Endothelial cell of umbilical vein (primary cell): Measurements from ENCODE around the gene LRRC27. TPM values are rescaled to one million over a fixed set of nuclear protein-coding genes. Genes with fewer than 3 reads are reported as not detected.
"Not testable (repeated sequence)": the region's sequence is repeated elsewhere in the genome, so short reads cannot be mapped to it uniquely, and the experiment has no call there.

ENCODE experiments used
- BruUV-seq: library from RNA; stranded (reverse); fragments of 400-500 nt; replicated peaks from 2 replicates; lab custom pipeline; 2021; lab: Mats Ljungman, UMichigan
- CTCF ChIA-PET: fragments of 300-600, 350-600 bp; sonication (Branson Sonifier 250); formaldehyde crosslinking; loops from one replicate; lab custom pipeline; 2021; ENCODE audit warnings: antibody characterized with exemption, inconsistent platforms; lab: Charles Lee
- POLR2A ChIA-PET: fragments of 300-600, 350-600 bp; sonication (Branson Sonifier 250); formaldehyde crosslinking; loops from one replicate; lab custom pipeline; 2021; ENCODE audit warnings: antibody characterized with exemption, inconsistent platforms; lab: Charles Lee
- DNase-seq: peaks from one replicate; pipeline ENCODE4 v3.0.0-alpha.2; 2011; ENCODE audit warnings: low read depth, low spot score
- FAIRE-seq: peaks from 2 replicates; lab custom pipeline; 2011; peaks lifted over from hg19 to GRCh38; lab: Jason Lieb, UNC
- H2AFZ ChIP-seq: 2 replicates; pipeline ENCODE4 v1.6.0; 2012; ENCODE audit warnings: low read depth, low read length, control low read depth, inconsistent platforms
- H3K27ac ChIP-seq: 2 replicates; pipeline ENCODE4 v1.5.1; 2011; ENCODE audit warnings: low read depth, mild to moderate bottlenecking, control low read depth, low read length, moderate library complexity; ENCODE audit not compliant: insufficient read depth
- H3K27me3 ChIP-seq, 2 experiments: 2 replicates each; pipeline versions ENCODE4 v1.6.0 to v1.6.1; 2011; ENCODE audit warnings: low read length in 2 of 2, mixed read lengths in 1 of 2; ENCODE audit not compliant: control insufficient read depth in 2 of 2, insufficient read depth in 2 of 2
- H3K36me3 ChIP-seq, 2 experiments: 2 replicates in 1 of 2; 3 replicates in 1 of 2; pipeline ENCODE4 v1.5.1; 2011; ENCODE audit warnings: low read length in 2 of 2, mild to moderate bottlenecking in 1 of 2, moderate library complexity in 1 of 2; ENCODE audit not compliant: control insufficient read depth in 2 of 2, insufficient read depth in 2 of 2; ENCODE audit errors: extremely low read depth in 1 of 2
- H3K4me1 ChIP-seq: 3 replicates; pipeline ENCODE4 v1.5.1; 2011; ENCODE audit warnings: mild to moderate bottlenecking, low read length; ENCODE audit not compliant: control insufficient read depth, insufficient read depth; ENCODE audit errors: extremely low read depth
- H3K4me2 ChIP-seq: 2 replicates; pipeline ENCODE4 v1.6.1; 2011; ENCODE audit warnings: low read length, control low read depth, mixed read lengths; ENCODE audit not compliant: insufficient read depth
- H3K4me3 ChIP-seq, 3 experiments: fragments of 200-600 bp in 1 of 3; sonication (generic), shearing (Covaris generic) in 1 of 3; replicated peaks in 1 of 3; 2 replicates each; pipeline ENCODE4 v1.5.1; 2011 to 2016; ENCODE audit warnings: control low read depth in 3 of 3, low read length in 3 of 3, mild to moderate bottlenecking in 2 of 3, inconsistent platforms in 1 of 3, low read depth in 1 of 3, moderate library complexity in 1 of 3; ENCODE audit not compliant: insufficient read depth in 1 of 3
- H3K79me2 ChIP-seq: 2 replicates; pipeline ENCODE4 v1.6.0; 2012; ENCODE audit warnings: low read length, inconsistent platforms; ENCODE audit not compliant: control insufficient read depth, insufficient read depth
- H3K9ac ChIP-seq: replicated peaks from 2 replicates; pipeline ENCODE3; 2011; ENCODE audit warnings: low read length, control low read depth; ENCODE audit not compliant: insufficient read depth; ENCODE audit errors: extremely low read depth
- H3K9me1 ChIP-seq: replicated peaks from 3 replicates; pipeline ENCODE4 v1.6.0; 2011; ENCODE audit warnings: mild to moderate bottlenecking, low read length; ENCODE audit not compliant: control insufficient read depth, insufficient read depth; ENCODE audit errors: extremely low read depth
- H3K9me3 ChIP-seq: replicated peaks from 2 replicates; pipeline ENCODE4 v1.5.1; 2012; ENCODE audit warnings: low read length, inconsistent platforms; ENCODE audit not compliant: control insufficient read depth, insufficient read depth
- H4K20me1 ChIP-seq: replicated peaks from 2 replicates; pipeline ENCODE3; 2011; ENCODE audit warnings: mild to moderate bottlenecking, low read length; ENCODE audit not compliant: control insufficient read depth, insufficient read depth; ENCODE audit errors: extremely low read depth
- CTCF ChIP-seq, 2 donors: IDR thresholded peaks; 1 replicate in 1 of 2; 2 replicates in 1 of 2; pipeline ENCODE4 v1.5.1; 2011; ENCODE audit warnings: low read length in 2 of 2, mild to moderate bottlenecking in 2 of 2, moderate library complexity in 2 of 2, control low read depth in 1 of 2, inconsistent platforms in 1 of 2, low read depth in 1 of 2; ENCODE audit not compliant: insufficient read depth in 1 of 2; ENCODE audit errors: extremely low read depth in 1 of 2
- dilution Hi-C: fragments of 300-500 bp; cut with MboI; formaldehyde crosslinking; loops from one replicate; pipeline ENCODE4 v1.15.0; 2019; ENCODE audit warnings: low sequenced_read_pairs; ENCODE audit not compliant: extremely low pct_ligation_motif_present
- intact Hi-C: fragments of 100-400 bp; cut with micrococcal nuclease; formaldehyde crosslinking; loops from one replicate; pipeline ENCODE4 v1.10.0; 2022
- polyA plus RNA-seq, 4 experiments: library from polyadenylated mRNA; depleted of rRNA in 3 of 4; stranded (reverse) in 3 of 4; unstranded in 1 of 4; fragments of >200 nt; gene quantifications; 2 replicates each; pipeline versions ENCODE4 v1.2.1 to v1.2.3, GENCODE V29; 2011 to 2012; ENCODE audit warnings: missing spikeins in 1 of 4
- total RNA-seq: library from RNA; stranded (reverse); gene quantifications from 2 replicates; pipeline ENCODE4 v1.2.3, GENCODE V29; 2021

Gene LRRC27
- total and polyA plus RNA-seq, 2 donors (not counting 3 experiments of a cell fraction or from before 2014, with no cell fraction given): 8.3 to 13.6 TPM

DNA sequence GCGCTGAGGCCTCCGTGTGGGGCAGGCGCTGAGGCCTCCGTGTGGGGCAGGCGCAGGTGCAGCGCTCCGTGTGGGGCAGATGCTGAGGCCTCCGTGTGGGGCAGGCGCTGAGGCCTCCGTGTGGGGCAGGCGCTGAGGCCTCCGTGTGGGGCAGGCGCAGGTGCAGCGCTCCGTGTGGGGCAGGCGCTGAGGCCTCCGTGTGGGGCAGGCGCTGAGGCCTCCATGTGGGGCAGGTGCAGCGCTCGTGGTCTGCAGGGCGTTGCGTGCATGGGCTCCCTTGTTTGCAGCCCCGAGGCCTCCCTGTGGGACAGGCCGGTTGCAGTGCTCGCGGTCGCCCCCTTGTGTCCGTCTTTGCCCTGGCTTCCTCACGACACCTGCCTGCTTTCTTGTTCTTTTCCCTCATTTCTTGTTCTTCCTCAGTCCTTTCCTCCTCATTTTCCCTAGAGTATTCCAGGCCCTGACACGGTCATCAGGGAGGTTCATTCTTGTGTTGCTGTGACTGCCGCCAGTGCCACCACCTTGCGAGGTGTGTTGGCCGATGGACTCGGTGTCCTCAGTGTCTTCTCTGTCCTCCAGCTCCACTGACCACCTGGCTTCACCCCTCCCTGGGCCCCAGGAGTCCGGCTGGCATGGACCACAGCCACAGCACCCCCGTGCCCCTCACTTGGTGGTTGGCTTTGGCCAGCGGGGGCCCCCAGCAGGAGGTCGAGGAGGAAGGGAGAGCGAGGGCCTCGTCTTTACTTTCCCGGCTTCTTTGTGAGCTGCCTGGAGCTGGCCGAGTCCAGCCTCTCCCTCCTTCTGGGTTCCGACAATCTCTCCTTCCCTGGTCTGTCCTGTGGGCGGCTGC, 20.7 kb downstream of the LRRC27 start:
- dilution Hi-C loops, H3K27ac ChIP-seq, H3K9me1 ChIP-seq, BruUV-seq, POLR2A ChIA-PET, H3K4me1 ChIP-seq, H3K79me2 ChIP-seq, H3K4me2 ChIP-seq, H2AFZ ChIP-seq, H3K9ac ChIP-seq, H4K20me1 ChIP-seq, H3K36me3 ChIP-seq, H3K27me3 ChIP-seq, H3K9me3 ChIP-seq, H3K4me3 ChIP-seq: not testable (repeated sequence)
- peak; percentile 51 for DNase-seq
- TF ChIP-seq CTCF (IDR thresholded peaks at IDR 0.05; ENCODE audit: extremely low read depth in 1 of 2, insufficient read depth in 1 of 2, low read depth in 1 of 2, low read length in 2 of 2): peak; percentile 65 to 91
- peak; percentile 73 for FAIRE-seq
- intact Hi-C loops: loop anchor here (1.0 kb wide), 2 partner anchors 22 to 129 kb away; no protein-coding TSS in a partner anchor
- CTCF ChIA-PET: interaction anchor here (1.1 to 1.8 kb wide), 8 partner anchors 10 to 133 kb away, joined by 3 to 11 read pairs (median 4); partner anchors contain the start of gene STK32C
